ENCODE data around the gene UTS2B. TPM values are rescaled to one million over a fixed set of nuclear protein-coding genes. Genes with fewer than 3 reads are reported as not detected.

UTS2B gene
- total and polyA plus RNA-seq, 9 of the 15 experiments (the other 6 are each of a cell fraction or from before 2014, with no cell fraction given) = 0.06 TPM; not detected in 8

- 39% methylated on average over 2 of the region's 2 CpGs for WGBS (ENCODE audit: insufficient coverage, low coverage, missing lambda C conversion rate)
- Histone ChIP-seq H3K9ac (ENCODE audit: insufficient read depth in 1 of 2, low read depth in 2 of 2, low read length in 2 of 2) (no peak overlapping the region), H3K9me3 (replicated peaks; ENCODE audit: control insufficient read depth, insufficient read depth, low read depth, low read length) (no peaks in the 10 kb centered on the region), H3K36me3 (ENCODE audit: control insufficient read depth, insufficient read depth, low read length) (peaks cover 35% of the 10 kb centered on the region), H3K4me1 (replicated peaks in 1 of 2; ENCODE audit: control insufficient read depth in 2 of 2, insufficient read depth in 2 of 2, low read length in 2 of 2) (peaks cover 0 to 2% of the 10 kb centered on the region in 2 experiments; a peak in 1 of 5 replicates), H3K27ac (ENCODE audit: extremely low read depth, low read depth, low read length) (no peak overlapping the region), H3K9me1 (ENCODE audit: control insufficient read depth, insufficient read depth, low read length) (no peaks in the 10 kb centered on the region), H3K27me3 (ENCODE audit: control insufficient read depth in 2 of 2, insufficient read depth in 2 of 2, low read length in 2 of 2) (no peaks in the 10 kb centered on the region), H3K4me3 (no peak overlapping the region), H3K79me2 (ENCODE audit: control insufficient read depth, insufficient read depth, low read length) (no peaks in the 10 kb centered on the region), H2AFZ (ENCODE audit: low read depth, low read length) (no peak overlapping the region), H4K20me1 (replicated peaks; ENCODE audit: control insufficient read depth, insufficient read depth, low read length) (no peaks in the 10 kb centered on the region), H3K4me2 (ENCODE audit: insufficient read depth, low read length) (no peak overlapping the region)
- ChIA-PET POLR2A (no interaction called here), CTCF (ENCODE audit: low intra/inter-chr PET ratio) (no interaction called here)
- no TSS peak for BruUV-seq (replicated peaks)
- intact Hi-C loops (cut with micrococcal nuclease) = loop anchor here (5.0 kb wide), 1 partner anchor 123 kb away; no protein-coding TSS in a partner anchor
- in situ Hi-C loops (cut with MboI) = no loop called here
- DNase-seq (ENCODE audit: extremely low read depth in 1 of 4, low spot score in 3 of 4) (no peak), FAIRE-seq (no peak), ATAC-seq (no peak)
- no peak for TF ChIP-seq CAMTA2 (CRISPR knock-in tag; conservative IDR thresholded peaks at IDR 0.05)
- no peak for TF ChIP-seq PTTG1 (tag; IDR thresholded peaks at IDR 0.05; ENCODE audit: low read depth)
- no peak for TF ChIP-seq RBM14 (IDR thresholded peaks at IDR 0.05; ENCODE audit: borderline replicate concordance, insufficient read depth, low read depth, low read length)
- no peak for TF ChIP-seq KLF16 (IDR thresholded peaks at IDR 0.05)
- no peak for TF ChIP-seq U2AF1 (optimal IDR thresholded peaks at IDR 0.05; ENCODE audit: low read depth, low read length)
- TF ChIP-seq, protein P1, sequence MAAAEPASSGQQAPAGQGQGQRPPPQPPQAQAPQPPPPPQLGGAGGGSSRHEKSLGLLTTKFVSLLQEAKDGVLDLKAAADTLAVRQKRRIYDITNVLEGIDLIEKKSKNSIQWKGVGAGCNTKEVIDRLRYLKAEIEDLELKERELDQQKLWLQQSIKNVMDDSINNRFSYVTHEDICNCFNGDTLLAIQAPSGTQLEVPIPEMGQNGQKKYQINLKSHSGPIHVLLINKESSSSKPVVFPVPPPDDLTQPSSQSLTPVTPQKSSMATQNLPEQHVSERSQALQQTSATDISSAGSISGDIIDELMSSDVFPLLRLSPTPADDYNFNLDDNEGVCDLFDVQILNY (CRISPR knock-in tag; IDR thresholded peaks at IDR 0.05) = no peak
- no peak for TF ChIP-seq ZNF589 (CRISPR knock-in tag; IDR thresholded peaks at IDR 0.05; ENCODE audit: low read depth)
- no peak for TF ChIP-seq ZNF212 (CRISPR knock-in tag; IDR thresholded peaks at IDR 0.05)
Measured at GRCh38 chr3:191380001-191380400, 49.7 kb upstream of the UTS2B start.

All from K562 (cell line).